ENCODE results near the gene CLPTM1L.
"Not testable (repeated sequence)": the region's sequence is repeated elsewhere in the genome, so short reads cannot be mapped to it uniquely, and the experiment has no call there.

The CLPTM1L gene

DNA sequence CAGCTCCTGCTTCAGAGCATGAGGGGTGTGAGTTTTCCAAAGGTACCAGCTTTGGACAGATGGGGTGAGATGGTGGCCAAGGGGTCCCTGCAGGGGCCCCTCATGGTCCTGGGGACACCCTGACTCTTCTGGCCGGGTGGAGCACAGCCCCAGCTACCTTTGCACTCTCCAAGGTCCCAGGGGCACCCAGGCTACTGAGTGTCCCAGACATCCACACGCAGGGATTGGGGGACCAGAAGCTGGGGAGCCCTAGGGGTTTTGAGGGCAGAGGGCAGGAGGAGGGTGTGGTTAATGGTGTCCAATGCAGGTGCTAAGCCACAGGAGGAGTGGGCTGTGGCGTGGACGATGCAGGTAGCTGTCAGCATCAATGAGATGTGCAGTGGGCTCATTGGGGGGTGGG lies 16.0 kb upstream of the CLPTM1L start:
- in situ Hi-C loops (cut with MboI; ENCODE audit: low sequenced_read_pairs, unreplicated experiment): no loop called here
- DNase-seq (ENCODE audit: low spot score): no peak
- TF ChIP-seq, protein P1, sequence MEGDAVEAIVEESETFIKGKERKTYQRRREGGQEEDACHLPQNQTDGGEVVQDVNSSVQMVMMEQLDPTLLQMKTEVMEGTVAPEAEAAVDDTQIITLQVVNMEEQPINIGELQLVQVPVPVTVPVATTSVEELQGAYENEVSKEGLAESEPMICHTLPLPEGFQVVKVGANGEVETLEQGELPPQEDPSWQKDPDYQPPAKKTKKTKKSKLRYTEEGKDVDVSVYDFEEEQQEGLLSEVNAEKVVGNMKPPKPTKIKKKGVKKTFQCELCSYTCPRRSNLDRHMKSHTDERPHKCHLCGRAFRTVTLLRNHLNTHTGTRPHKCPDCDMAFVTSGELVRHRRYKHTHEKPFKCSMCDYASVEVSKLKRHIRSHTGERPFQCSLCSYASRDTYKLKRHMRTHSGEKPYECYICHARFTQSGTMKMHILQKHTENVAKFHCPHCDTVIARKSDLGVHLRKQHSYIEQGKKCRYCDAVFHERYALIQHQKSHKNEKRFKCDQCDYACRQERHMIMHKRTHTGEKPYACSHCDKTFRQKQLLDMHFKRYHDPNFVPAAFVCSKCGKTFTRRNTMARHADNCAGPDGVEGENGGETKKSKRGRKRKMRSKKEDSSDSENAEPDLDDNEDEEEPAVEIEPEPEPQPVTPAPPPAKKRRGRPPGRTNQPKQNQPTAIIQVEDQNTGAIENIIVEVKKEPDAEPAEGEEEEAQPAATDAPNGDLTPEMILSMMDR (IDR thresholded peaks at IDR 0.05; ENCODE audit: borderline replicate concordance, control extremely low read depth, extremely low read depth, insufficient read depth, missing control alignments): no peak

DNA sequence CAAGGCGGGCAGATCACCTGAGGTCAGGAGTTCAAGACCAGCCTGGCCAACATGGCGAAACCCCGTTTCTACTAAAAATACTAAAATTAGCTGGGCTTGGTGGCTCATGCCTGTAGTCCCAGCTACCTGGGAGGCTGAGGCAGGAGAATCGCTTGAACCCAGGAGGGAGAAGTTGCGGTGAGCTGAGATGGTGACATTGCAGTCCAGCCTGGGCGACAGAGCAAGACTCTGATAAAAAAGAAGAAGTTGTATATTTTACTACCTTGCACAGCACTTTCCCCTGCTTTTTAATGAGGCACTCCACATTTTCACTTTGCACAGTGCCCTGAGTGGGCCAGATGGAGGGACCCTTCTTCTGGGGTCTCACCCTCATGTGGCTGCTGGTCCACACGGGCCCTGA lies 15.5 kb upstream of the CLPTM1L start:
- in situ Hi-C loops (cut with MboI; ENCODE audit: low sequenced_read_pairs, unreplicated experiment); DNase-seq (ENCODE audit: low spot score): not testable (repeated sequence)

DNA sequence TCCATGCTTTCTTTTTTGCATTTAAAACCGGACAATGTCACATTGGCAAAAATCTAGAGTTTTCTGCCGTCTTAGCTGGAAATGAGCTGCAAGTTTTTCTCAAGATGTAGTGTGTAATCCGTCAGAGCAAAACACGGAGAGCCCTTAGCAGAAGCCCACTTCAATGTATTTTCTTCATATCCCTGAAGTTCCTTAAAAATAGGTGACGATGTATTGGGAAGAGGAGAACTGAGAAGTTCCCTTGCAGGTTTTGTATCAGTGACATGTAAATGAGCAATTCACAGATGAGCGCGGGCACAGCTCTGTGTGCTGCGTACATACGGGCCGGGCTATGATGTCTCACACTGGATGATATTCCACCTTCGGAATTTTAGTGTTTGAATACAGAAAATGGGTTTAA lies 14.8 kb upstream of the CLPTM1L start:
- no peak for DNase-seq (ENCODE audit: low spot score)
- in situ Hi-C loops (cut with MboI; ENCODE audit: low sequenced_read_pairs, unreplicated experiment): no loop called here
- TF ChIP-seq, protein P1 (IDR thresholded peaks at IDR 0.05; ENCODE audit: borderline replicate concordance, control extremely low read depth, extremely low read depth, insufficient read depth, missing control alignments): no peak

DNA sequence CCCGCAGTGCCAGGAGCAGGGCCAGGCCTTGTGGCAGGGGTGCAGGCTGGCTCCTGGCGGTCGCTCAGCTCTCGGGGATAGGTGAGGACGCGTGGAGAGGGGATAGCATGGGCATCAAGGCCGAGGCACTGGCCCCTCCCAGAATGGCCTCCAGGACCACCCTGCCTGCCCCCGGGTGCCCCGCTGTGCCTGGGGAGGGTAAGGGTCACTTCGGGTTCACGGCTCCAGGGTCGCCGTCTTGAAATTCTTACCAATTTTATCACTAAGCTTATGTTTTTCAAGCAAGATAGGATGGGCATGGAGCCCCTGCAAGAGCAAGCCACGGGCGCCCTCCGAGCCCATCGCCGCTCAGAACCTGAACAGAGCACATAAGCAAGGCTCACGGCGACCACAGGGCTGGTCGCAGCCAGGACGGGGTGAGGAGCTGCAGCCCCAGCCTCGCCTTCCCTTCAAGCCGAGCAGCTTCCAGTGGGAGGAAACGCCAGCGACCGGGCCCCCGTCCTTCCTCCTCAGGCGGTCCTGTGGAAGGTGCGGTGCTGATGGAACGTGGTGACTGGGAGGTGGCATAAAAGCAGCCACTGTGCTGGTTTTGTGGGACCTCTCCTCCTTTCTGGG lies 14.2 kb upstream of the CLPTM1L start:
- in situ Hi-C loops (cut with MboI; ENCODE audit: low sequenced_read_pairs, unreplicated experiment): no loop called here
- TF ChIP-seq, protein P1 (IDR thresholded peaks at IDR 0.05; ENCODE audit: borderline replicate concordance, control extremely low read depth, extremely low read depth, insufficient read depth, missing control alignments): no peak
- DNase-seq (ENCODE audit: low spot score): no peak

DNA sequence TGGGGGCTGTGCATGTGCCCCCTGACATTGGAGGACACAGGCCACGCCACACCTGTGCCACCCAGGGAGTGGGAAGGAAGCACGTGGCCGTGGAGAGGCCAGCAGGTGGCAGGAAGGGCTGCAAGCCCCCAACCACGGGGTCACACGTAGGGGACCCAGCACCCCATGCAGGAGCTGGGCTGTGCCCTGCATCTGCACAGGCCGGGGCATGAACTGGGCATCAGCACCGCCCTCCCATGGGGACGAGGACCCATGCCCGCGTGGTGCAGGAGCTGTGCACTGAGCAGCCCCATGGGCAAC lies 13.8 kb upstream of the CLPTM1L start:
- in situ Hi-C loops (cut with MboI; ENCODE audit: low sequenced_read_pairs, unreplicated experiment): no loop called here
- no peak for DNase-seq (ENCODE audit: low spot score)
- TF ChIP-seq, protein P1 (IDR thresholded peaks at IDR 0.05; ENCODE audit: borderline replicate concordance, control extremely low read depth, extremely low read depth, insufficient read depth, missing control alignments): no peak

DNA sequence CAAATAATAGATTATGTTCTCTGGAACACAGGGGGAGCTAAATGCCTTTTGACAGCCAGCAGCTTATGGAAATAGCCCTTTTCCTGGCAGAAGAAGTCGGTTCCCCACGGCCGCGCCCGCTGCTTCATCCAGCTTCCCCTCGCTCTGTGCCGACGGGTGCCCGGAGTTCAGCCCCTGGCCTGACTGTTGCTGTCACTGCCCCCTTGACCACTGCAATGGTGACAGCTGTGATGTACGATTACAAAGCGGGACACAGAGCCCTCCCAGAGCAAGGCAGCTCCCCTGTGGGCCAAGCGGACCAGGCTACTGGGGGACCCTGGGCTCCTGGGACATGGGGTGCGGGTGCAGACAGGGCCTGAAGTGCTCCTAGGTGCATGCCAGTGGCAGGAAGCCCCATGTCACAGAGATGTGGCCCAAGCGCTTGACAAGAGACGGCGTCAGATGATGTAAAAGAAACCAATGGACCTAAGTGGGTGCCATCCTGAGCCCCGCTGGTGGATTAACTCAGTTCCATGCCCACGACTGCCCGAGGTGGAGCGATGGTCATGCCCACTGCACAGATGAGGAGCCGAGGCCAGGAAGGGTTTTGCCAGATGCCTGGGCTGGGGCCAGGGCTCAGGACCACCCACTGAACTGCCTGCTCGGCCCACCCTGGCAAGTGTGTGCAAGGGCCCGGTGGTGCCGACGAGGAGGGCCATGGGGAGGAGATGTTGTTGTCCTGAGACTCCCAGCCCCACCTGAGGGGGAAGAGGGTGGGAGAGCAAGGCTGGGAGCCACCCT lies 13.2 kb upstream of the CLPTM1L start:
- in situ Hi-C loops (cut with MboI; ENCODE audit: low sequenced_read_pairs, unreplicated experiment): no loop called here
- TF ChIP-seq, protein P1 (IDR thresholded peaks at IDR 0.05; ENCODE audit: borderline replicate concordance, control extremely low read depth, extremely low read depth, insufficient read depth, missing control alignments): no peak
- no peak for DNase-seq (ENCODE audit: low spot score)

All from GM13976 (cell line).